ENCODE results near the gene DTX4. TPM values are rescaled to one million over a fixed set of nuclear protein-coding genes. Genes with fewer than 3 reads are reported as not detected.
A peak's percentile ranks its signal among the peaks of the same experiment; 100 is the strongest.

Gene DTX4
- total and polyA plus RNA-seq, 2 of the 4 experiments (the other 2 are of a cell fraction): 2.7 to 3.0 TPM

DNA sequence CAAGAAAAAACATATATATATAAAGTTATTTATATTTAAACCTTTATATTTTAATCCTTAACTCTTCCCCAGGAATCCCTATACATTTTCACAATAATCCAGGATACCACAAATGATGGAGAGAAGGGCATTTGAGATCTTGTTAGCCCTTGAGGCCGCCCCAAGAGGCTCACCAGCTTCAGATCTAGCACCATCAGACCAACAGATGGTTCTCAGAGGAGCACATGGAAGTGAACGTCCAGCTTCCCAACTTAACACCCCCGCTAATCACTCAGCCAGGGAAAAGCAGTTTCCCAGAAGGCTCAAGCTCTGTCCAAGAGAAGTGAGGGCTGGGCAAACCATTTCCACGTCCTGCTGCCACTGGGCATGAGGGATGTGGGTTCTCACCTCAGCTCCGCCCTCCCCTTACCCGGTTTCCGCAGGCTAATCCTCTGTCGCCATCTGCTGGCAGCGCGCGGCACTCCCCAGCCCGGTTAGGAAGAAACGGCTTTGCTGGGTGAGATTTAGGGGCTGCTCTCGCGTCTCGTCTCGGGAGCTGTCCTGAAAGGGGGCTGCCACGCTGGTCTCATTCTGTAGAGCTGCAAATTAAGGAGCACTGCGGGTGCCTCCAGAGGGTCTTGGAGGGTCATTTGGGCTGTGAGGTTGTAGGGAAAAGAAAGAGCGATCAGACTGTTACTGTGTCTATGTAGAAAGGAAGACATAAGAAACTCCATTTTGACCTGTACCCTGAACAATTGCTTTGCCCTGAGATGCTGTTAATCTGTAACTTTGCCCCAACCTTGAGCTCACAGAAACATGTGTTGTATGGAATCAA, 36.1 kb upstream of the DTX4 start:
- WGBS, 2 experiments (ENCODE audit: extremely low coverage in 2 of 2, insufficient read length in 1 of 2): 0% methylated on average over 4 of the region's 20 CpGs; no CpG with 5 or more reads in 1 of the 2 experiments
- Histone ChIP-seq H4K8ac (ENCODE audit: low read depth in 2 of 2, low read length in 2 of 2) (peak overlapping the region; percentile 77 to 89), H2BK20ac (ENCODE audit: low read depth, low read length) (no peak overlapping the region), H2BK5ac (ENCODE audit: low read depth, low read length, poor library complexity, severe bottlenecking) (no peak overlapping the region), H3K23ac (ENCODE audit: low read depth, low read length) (peak overlapping the region; percentile 82; the same call in 1 of the 2 replicates), H3K4me2 (ENCODE audit: low read depth, low read length) (peak overlapping the region; percentile 55; the same call in 1 of the 2 replicates), H3K27ac (ENCODE audit: insufficient read depth, low read length) (0 out of 2 replicates have a peak overlapping the region, but pooled peaks have one; percentile 4), H3K79me1 (ENCODE audit: low read depth in 1 of 2, low read length in 2 of 2) (peaks cover 0 to 3% of the 10 kb centered on the region in 2 experiments; a peak in 1 of 4 replicates), H3K18ac (ENCODE audit: low read depth, low read length) (no peak overlapping the region), H2BK15ac (ENCODE audit: low read depth, low read length) (no peak overlapping the region), H3K4me3 (ENCODE audit: insufficient read depth, low read depth, low read length) (no peak overlapping the region), H2AFZ (replicated peaks; ENCODE audit: low read length, poor library complexity) (peak overlapping the region; percentile 96), H3K14ac (replicated peaks; ENCODE audit: low read depth, low read length) (no peak overlapping the region; the same call in 1 of the 2 replicates), H3K27me3 (ENCODE audit: control insufficient read depth, insufficient read depth, low read length) (no peaks in the 10 kb centered on the region), H3K56ac (ENCODE audit: extremely low read depth, insufficient read depth, low read length) (no peak overlapping the region; the same call in 1 of the 2 replicates), H4K91ac (ENCODE audit: insufficient read depth, low read depth, low read length) (no peak overlapping the region; the same call in 1 of the 2 replicates), H2AK5ac (ENCODE audit: low read depth, low read length) (no peak overlapping the region), H4K20me1 (ENCODE audit: insufficient read depth, low read length) (no peaks in the 10 kb centered on the region), H3K36me3 (ENCODE audit: control insufficient read depth, insufficient read depth, low read length) (peaks cover 7% of the 10 kb centered on the region), H2BK120ac (ENCODE audit: low read depth, low read length) (no peak overlapping the region; the same call in 1 of the 2 replicates), H2AK9ac (replicated peaks; ENCODE audit: low read depth, low read length, poor library complexity) (peak overlapping the region; percentile 92), H3K9me3 (ENCODE audit: control insufficient read depth, insufficient read depth, low read length) (peaks cover 2% of the 10 kb centered on the region; the same call in 1 of the 2 replicates), H3K4ac (ENCODE audit: low read depth, low read length) (peak overlapping the region; percentile 72), H3K9ac (ENCODE audit: low read depth, low read length) (peak overlapping the region; percentile 59; the same call in 1 of the 2 replicates), H4K5ac (ENCODE audit: low read depth, low read length) (no peak overlapping the region), H3K9me1 (ENCODE audit: insufficient read depth, low read length) (no peaks in the 10 kb centered on the region), H3K4me1 (ENCODE audit: control insufficient read depth, insufficient read depth, low read length) (no peaks in the 10 kb centered on the region)
- peak; percentile 66 for DNase-seq
- ChIA-PET CTCF (interaction anchor here (0.6 to 1.7 kb wide), 27 partner anchors 8 to 281 kb away, joined by 3 to 13 read pairs (median 4); partner anchors contain the start of genes DTX4 and FAM111B), POLR2A (ENCODE audit: unreplicated experiment) (no interaction called here)
- in situ Hi-C loops (cut with MboI; ENCODE audit: low sequenced_read_pairs): loop anchor here (5.0 kb wide), 1 partner anchor 79 kb away; no protein-coding TSS in a partner anchor
- dilution Hi-C loops (cut with HindIII; ENCODE audit: low sequenced_read_pairs, unreplicated experiment): no loop called here
- BruUV-seq (replicated peaks): no TSS peak
- peak; percentile 100 for ATAC-seq (ENCODE audit: low read depth)
- intact Hi-C loops (cut with micrococcal nuclease): loop anchor here (1.0 to 5.0 kb wide), 5 partner anchors 39 to 484 kb away; no protein-coding TSS in a partner anchor
- TF ChIP-seq, protein P1, sequence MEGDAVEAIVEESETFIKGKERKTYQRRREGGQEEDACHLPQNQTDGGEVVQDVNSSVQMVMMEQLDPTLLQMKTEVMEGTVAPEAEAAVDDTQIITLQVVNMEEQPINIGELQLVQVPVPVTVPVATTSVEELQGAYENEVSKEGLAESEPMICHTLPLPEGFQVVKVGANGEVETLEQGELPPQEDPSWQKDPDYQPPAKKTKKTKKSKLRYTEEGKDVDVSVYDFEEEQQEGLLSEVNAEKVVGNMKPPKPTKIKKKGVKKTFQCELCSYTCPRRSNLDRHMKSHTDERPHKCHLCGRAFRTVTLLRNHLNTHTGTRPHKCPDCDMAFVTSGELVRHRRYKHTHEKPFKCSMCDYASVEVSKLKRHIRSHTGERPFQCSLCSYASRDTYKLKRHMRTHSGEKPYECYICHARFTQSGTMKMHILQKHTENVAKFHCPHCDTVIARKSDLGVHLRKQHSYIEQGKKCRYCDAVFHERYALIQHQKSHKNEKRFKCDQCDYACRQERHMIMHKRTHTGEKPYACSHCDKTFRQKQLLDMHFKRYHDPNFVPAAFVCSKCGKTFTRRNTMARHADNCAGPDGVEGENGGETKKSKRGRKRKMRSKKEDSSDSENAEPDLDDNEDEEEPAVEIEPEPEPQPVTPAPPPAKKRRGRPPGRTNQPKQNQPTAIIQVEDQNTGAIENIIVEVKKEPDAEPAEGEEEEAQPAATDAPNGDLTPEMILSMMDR (conservative IDR thresholded peaks at IDR 0.05; ENCODE audit: low read depth, low read length): peak; percentile 97
- 0 out of 2 replicates have a peak, but pooled peaks have one; percentile 24 for TF ChIP-seq MXI1 (IDR thresholded peaks at IDR 0.05; ENCODE audit: borderline replicate concordance, low read depth, low read length)
- no peak for TF ChIP-seq MAFK (IDR thresholded peaks at IDR 0.05; ENCODE audit: low read depth, low read length)
- no peak for TF ChIP-seq CEBPB (IDR thresholded peaks at IDR 0.05; ENCODE audit: low read depth, low read length)
- no peak for TF ChIP-seq CHD1 (IDR thresholded peaks at IDR 0.05; ENCODE audit: low read depth, low read length)
- 0 out of 2 replicates have a peak, but pooled peaks have one; percentile 51 for TF ChIP-seq POLR2A (IDR thresholded peaks at IDR 0.05; ENCODE audit: low read depth, low read length)
- no peak for TF ChIP-seq BHLHE40 (IDR thresholded peaks at IDR 0.05; ENCODE audit: low read depth, low read length)
- TF ChIP-seq, protein P2, sequence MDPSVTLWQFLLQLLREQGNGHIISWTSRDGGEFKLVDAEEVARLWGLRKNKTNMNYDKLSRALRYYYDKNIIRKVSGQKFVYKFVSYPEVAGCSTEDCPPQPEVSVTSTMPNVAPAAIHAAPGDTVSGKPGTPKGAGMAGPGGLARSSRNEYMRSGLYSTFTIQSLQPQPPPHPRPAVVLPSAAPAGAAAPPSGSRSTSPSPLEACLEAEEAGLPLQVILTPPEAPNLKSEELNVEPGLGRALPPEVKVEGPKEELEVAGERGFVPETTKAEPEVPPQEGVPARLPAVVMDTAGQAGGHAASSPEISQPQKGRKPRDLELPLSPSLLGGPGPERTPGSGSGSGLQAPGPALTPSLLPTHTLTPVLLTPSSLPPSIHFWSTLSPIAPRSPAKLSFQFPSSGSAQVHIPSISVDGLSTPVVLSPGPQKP (IDR thresholded peaks at IDR 0.05; ENCODE audit: borderline replicate concordance, low read depth, low read length): no peak
- TF ChIP-seq RAD21 (IDR thresholded peaks at IDR 0.05; ENCODE audit: low read length): peak; percentile 98
- no peak for TF ChIP-seq RFX5 (IDR thresholded peaks at IDR 0.05; ENCODE audit: low read depth, low read length)
- TF ChIP-seq NFE2L2 (IDR thresholded peaks at IDR 0.05; ENCODE audit: low read depth, low read length): no peak
- TF ChIP-seq, protein P3, sequence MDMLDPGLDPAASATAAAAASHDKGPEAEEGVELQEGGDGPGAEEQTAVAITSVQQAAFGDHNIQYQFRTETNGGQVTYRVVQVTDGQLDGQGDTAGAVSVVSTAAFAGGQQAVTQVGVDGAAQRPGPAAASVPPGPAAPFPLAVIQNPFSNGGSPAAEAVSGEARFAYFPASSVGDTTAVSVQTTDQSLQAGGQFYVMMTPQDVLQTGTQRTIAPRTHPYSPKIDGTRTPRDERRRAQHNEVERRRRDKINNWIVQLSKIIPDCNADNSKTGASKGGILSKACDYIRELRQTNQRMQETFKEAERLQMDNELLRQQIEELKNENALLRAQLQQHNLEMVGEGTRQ (IDR thresholded peaks at IDR 0.05; ENCODE audit: low read depth, low read length): no peak
- peak; percentile 86 for TF ChIP-seq SMC3 (IDR thresholded peaks at IDR 0.05; ENCODE audit: low read depth, low read length)
